Ovary (tissue), 9 donors: ENCODE data around the gene PYGB. TPM values are rescaled to one million over a fixed set of nuclear protein-coding genes. Genes with fewer than 3 reads are reported as not detected.

Source experiments
- DNase-seq, 5 donors: peaks; one replicate each; pipeline ENCODE4 v3.0.0-alpha.2; 2019 to 2020
- H3K27ac ChIP-seq, 2 donors: fragments of 200-600 bp; one replicate each; pipeline versions ENCODE4 v1.5.1 to v1.8.0; 2019 to 2022
- H3K27me3 ChIP-seq: fragments of 200-600 bp; one replicate; pipeline ENCODE4 v1.8.0; 2022
- H3K36me3 ChIP-seq: fragments of 200-600 bp; sonication (generic); one replicate; pipeline ENCODE4 v1.5.1; 2019
- H3K4me1 ChIP-seq: one replicate; pipeline ENCODE4 v1.8.1; 2013; ENCODE audit warnings: mild to moderate bottlenecking, moderate library complexity; ENCODE audit not compliant: insufficient read depth
- H3K4me3 ChIP-seq: fragments of 200-600 bp; sonication (generic); one replicate; pipeline ENCODE4 v1.5.1; 2017
- H3K9me3 ChIP-seq, 2 donors: fragments of 200-600 bp in 1 of 2; sonication (generic) in 1 of 2; one replicate each; pipeline versions ENCODE4 v1.5.1 to v1.8.1; 2013 to 2019; ENCODE audit warnings: mild to moderate bottlenecking in 1 of 2, moderate library complexity in 1 of 2
- EP300 ChIP-seq: sonication (generic); formaldehyde crosslinking; IDR thresholded peaks from one replicate; pipeline ENCODE4 v1.6.1; 2017; ENCODE audit warnings: antibody characterized with exemption
- POLR2A ChIP-seq: fragments of 450-650 bp; IDR thresholded peaks from one replicate; pipeline ENCODE4 v1.6.1; 2017; ENCODE audit warnings: antibody characterized with exemption, mild to moderate bottlenecking, moderate library complexity
- WGBS, 3 donors: extraction: QIAGEN DNeasy Blood & Tissue Kit in 1 of 3; methylation state at CpG; one replicate each; pipeline versions ENCODE4 v1.1.5 to v1.1.7; 2013 to 2017; 5-methylcytosine and 5-hydroxymethylcytosine counted together
- intact Hi-C, 4 donors: fragments of 100-400 bp; cut with DNase I; formaldehyde crosslinking; loops; one replicate each; pipeline versions ENCODE4 v1.11.0 to v1.15.1; 2022 to 2023
- polyA plus RNA-seq, 2 donors: library from polyadenylated mRNA; stranded (reverse); fragments of 200-250 nt in 1 of 2; fragments of 350-450 nt in 1 of 2; fragmentation: Illumina TruSeq in 1 of 2; extraction: RNeasy Lipid Tissue Mini Kit (QIAGEN cat#74804) in 1 of 2; gene quantifications; one replicate each; pipeline ENCODE4 v1.2.3, GENCODE V29; 2013 to 2014
- total RNA-seq, 7 donors: library from RNA; depleted of rRNA in 2 of 7; stranded (reverse); fragments of >200 nt in 2 of 7; fragmentation: NEBNext Ultra II Directional in 3 of 7; extraction: Animal tissue kit (Norgen Biotek cat#: 25700) in 3 of 7; gene quantifications; one replicate each; pipeline versions ENCODE4 v1.1.0 to v1.2.4, GENCODE V29; 2016 to 2023
- TF ChIP-seq, protein P1 (sequence below), 3 donors: fragments of 450-650 bp in 2 of 3; fragments of 200-600 bp in 1 of 3; IDR thresholded peaks; one replicate each; pipeline versions ENCODE4 v1.5.1 to v1.8.0; 2016 to 2022; ENCODE audit warnings: antibody characterized with exemption in 3 of 3, mild to moderate bottlenecking in 1 of 3
- donor health status: DM: no; HTN: no; CAD: no; lungs with moderate emphysema.
- donor health status: DM: no; HTN: no; CAD: no.
- donor health status: Bipolar disorder and iron deficiency.
- donor health status: DM: yes; HTN: yes; CAD: no.
- donor health status: DM: no; HTN: no; CAD: no.
- donor health status: DM: yes; HTN: yes; CAD: no.

The PYGB gene
- total and polyA plus RNA-seq, 9 donors, result 23.1 to 54.2 (median 38.3) TPM

DNA sequence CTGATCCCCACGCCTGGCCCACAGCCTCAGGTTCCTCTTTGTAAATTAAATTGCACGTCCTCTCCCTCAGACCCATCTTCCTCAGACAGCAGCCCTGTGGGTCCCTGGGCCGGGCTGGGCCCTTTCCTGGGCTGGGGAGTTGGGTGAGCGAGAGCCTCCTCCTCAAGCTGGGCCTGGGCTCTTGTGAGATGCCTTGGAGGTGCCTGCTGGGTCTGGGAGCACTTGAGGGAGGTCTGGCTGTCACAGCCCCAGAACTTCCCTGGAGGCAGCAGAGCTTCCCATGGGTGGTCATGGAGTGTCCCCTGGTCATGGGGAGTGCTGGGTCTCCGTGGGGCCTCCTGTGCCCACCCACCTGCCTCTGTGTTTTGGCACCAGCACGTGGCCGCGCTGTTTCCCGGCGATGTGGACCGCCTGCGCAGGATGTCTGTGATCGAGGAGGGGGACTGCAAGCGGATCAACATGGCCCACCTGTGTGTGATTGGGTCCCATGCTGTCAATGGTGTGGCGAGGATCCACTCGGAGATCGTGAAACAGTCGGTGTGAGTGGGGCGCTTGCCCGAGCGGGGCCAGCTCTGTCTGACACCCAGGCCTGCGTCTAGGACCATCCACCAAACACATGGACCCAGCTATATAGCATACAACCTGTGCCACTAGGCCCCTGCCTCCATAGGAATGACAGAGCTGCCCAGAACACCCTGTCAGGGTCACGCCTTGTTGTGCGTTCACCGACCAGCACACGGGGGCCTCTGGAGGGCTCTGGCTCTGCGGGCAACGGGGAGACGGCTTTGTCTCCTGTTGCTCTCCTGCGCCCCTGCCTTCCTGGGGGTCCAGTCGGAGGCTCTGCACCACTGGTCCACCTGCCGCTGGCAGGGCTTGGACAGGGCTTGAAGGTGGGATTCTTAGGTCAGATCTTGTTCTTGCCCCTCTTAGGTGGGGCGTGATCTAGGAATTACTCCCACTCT lies 33.0 kb downstream of the PYGB start:
- Histone ChIP-seq H3K4me3 (no peak overlapping the region), H3K36me3 (no peaks in the 10 kb centered on the region), H3K9me3 (no peaks in the 10 kb centered on the region), H3K27me3 (no peaks in the 10 kb centered on the region), H3K4me1 (no peaks in the 10 kb centered on the region), H3K27ac (no peak overlapping the region)
- intact Hi-C loops, result no loop called here
- no peak for TF ChIP-seq EP300
- TF ChIP-seq, protein P1, sequence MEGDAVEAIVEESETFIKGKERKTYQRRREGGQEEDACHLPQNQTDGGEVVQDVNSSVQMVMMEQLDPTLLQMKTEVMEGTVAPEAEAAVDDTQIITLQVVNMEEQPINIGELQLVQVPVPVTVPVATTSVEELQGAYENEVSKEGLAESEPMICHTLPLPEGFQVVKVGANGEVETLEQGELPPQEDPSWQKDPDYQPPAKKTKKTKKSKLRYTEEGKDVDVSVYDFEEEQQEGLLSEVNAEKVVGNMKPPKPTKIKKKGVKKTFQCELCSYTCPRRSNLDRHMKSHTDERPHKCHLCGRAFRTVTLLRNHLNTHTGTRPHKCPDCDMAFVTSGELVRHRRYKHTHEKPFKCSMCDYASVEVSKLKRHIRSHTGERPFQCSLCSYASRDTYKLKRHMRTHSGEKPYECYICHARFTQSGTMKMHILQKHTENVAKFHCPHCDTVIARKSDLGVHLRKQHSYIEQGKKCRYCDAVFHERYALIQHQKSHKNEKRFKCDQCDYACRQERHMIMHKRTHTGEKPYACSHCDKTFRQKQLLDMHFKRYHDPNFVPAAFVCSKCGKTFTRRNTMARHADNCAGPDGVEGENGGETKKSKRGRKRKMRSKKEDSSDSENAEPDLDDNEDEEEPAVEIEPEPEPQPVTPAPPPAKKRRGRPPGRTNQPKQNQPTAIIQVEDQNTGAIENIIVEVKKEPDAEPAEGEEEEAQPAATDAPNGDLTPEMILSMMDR (IDR thresholded peaks at IDR 0.05), result no peak
- TF ChIP-seq POLR2A, result no peak
- WGBS, 3 donors, result 90 to 95% (median 93%) methylated on average over 27 to 33 of the region's 33 CpGs
- DNase-seq, result peak in 4 of 5 donors; percentile 5 to 25 (median 12)

DNA sequence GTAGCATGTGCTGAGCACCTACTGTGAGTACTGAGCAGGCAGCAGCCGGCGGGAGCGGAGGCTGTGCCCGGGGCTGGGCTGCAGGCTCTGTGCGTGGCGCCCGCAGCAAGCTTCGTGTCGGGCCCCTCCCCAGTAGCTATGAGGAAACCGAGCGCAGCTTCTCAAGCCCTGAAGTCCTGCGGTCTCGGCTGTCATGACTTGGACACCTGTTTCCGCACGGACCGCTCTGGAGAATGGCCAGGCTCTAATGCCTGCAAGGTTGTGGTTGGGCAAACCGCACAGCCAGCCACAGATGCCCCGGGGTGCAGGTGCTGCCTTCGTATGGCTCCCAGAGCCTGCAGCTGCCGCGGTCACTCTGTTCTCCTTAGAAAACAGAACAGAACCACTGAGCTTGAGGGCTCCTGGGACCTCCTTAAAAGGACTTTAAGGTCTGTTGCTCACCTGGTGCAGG lies 33.7 kb downstream of the PYGB start:
- Histone ChIP-seq H3K27ac (no peak overlapping the region), H3K27me3 (no peaks in the 10 kb centered on the region), H3K4me1 (no peaks in the 10 kb centered on the region), H3K4me3 (no peak overlapping the region), H3K36me3 (no peaks in the 10 kb centered on the region), H3K9me3 (no peaks in the 10 kb centered on the region)
- 90 to 93% (median 91%) methylated on average over 21 of the region's 21 CpGs for WGBS, 3 donors
- TF ChIP-seq POLR2A (no peak), EP300 (no peak)
- TF ChIP-seq, protein P1 (IDR thresholded peaks at IDR 0.05), result no peak
- intact Hi-C loops, result no loop called here
- DNase-seq, result peak; percentile 6 to 27 (median 12)

DNA sequence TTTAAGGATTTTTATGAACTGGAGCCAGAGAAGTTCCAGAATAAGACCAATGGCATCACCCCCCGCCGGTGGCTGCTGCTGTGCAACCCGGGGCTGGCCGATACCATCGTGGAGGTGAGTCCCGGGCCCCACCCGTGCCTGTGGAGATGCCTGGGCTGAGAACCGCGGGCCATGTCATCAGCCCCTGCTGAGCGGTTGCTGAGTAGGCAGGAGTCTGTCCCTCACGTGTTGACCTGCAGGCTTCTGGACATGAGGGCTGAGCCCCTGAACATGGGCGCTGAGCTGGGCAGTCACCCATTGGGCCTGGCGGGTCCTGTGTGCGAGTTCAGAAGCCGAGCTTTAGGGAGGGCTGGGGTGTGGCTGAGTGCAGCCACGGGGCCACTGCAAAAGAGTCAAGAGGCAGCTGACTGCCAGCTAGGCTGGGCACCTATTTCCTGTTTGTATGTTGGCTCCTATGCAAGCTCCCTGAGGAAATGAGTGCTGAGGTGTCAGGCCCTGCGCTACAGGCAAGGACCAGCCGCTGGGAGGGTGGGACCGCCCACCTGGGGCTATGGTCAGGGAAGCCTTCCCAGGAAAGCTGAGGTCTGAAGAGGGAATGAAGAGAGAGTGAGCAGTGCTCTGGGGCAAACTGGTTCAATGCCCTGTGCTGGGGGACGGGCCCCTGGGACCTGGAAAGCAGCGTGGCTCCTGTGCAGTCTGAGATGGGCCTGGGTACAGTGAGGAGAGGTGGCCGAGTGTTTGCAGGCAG lies 34.3 kb downstream of the PYGB start:
- no peaks in the 10 kb centered on the region for H3K27me3 ChIP-seq
- no peak overlapping the region for H3K4me3 ChIP-seq
- no peaks in the 10 kb centered on the region for H3K9me3 ChIP-seq
- no peaks in the 10 kb centered on the region for H3K4me1 ChIP-seq
- intact Hi-C loops, result no loop called here
- no peak for TF ChIP-seq POLR2A
- no peak for TF ChIP-seq EP300
- TF ChIP-seq, protein P1 (IDR thresholded peaks at IDR 0.05), result no peak
- peak; percentile 6 to 28 (median 13) for DNase-seq
- WGBS, 3 donors, result 91 to 92% (median 91%) methylated on average over 18 to 22 of the region's 22 CpGs
- no peaks in the 10 kb centered on the region for H3K36me3 ChIP-seq
- no peak overlapping the region for H3K27ac ChIP-seq

DNA sequence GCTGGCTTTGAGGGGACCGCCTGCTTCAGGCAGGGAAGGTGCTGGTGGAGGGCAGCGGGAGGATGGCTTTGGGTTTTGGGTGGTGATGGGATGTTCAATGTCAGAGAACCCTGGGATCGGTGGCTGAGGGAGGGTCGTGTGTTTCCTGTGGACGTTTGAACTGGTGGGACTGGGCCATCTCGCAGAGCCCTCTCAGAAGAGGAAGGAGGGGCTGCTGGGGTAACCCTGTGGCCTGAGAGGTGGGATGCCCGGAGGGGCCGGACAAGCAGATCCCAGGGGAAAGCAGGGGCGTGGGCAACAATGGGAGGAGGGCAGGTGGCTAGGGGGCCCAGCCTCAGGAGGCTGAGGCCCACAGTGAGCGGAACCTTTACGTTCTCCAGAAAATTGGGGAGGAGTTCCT lies 34.9 kb downstream of the PYGB start:
- Histone ChIP-seq H3K27ac (no peak overlapping the region), H3K4me1 (no peaks in the 10 kb centered on the region), H3K36me3 (no peaks in the 10 kb centered on the region), H3K4me3 (no peak overlapping the region), H3K27me3 (no peaks in the 10 kb centered on the region), H3K9me3 (no peaks in the 10 kb centered on the region)
- intact Hi-C loops, result no loop called here
- peak in 2 of 5 donors; percentile 4 to 11 for DNase-seq
- 85 to 89% (median 88%) methylated on average over 11 of the region's 11 CpGs for WGBS, 3 donors
- TF ChIP-seq POLR2A, result no peak
- TF ChIP-seq EP300, result no peak
- TF ChIP-seq, protein P1 (IDR thresholded peaks at IDR 0.05), result no peak
